ENCODE results near the gene TARM1. TPM values are rescaled to one million over a fixed set of nuclear protein-coding genes. Genes with fewer than 3 reads are reported as not detected.

TARM1 gene
- total and polyA plus RNA-seq, 2 of the 4 experiments (the other 2 are of a cell fraction) = not detected

DNA sequence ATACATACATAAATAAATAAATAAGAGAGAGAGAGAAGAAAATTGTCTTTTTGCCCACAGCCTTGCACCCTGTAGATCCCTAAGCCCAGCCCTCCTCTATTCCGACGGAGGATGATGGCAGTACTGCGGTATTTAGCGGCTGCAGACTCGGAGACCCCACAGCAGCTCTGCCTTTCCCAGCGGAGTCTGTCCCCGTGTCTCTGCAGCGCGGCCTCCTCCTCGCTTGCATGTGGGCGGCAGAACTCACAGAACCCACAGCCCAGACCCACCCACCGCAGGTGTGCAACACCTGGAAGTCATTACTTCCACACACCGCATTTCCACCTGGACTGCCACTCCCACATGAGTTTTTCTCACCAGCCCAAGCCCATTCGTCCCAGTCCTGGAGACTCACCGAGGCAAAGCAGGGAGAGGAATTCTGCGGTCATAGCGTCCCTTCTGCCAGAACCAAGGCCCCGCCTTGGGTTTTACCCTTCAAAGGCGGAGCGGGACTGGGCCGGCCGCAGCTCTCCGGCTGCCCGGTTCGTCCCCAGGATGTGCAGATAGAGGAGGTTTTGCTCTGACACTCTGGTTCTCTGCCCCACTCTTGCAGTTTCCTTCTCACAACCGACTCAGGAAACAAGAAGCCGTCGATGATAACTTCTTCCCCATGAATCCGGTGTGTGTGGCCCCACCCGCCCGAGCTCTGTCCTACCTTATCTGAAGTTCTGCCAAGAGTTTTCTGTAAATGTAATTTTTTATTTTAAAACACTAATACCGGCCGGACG lies 17.6 kb downstream of the TARM1 start, which contains the start of gene VSTM1:
Gene VSTM1 (minus strand): TSS at position 548 of the 767 bp plus-strand sequence. CDS start 120 bp downstream, at position 428.
- H2BK15ac ChIP-seq (ENCODE audit: low read depth, low read length) = no peak within 1 kb of the TSS

More for the DNA sequence above, 17.6 kb downstream of the TARM1 start, which contains the start of gene VSTM1:
- Histone ChIP-seq H4K91ac (ENCODE audit: insufficient read depth, low read depth, low read length) (no peak within 1 kb of the TSS), H3K4me1 (ENCODE audit: control insufficient read depth, insufficient read depth, low read length) (no peaks in the 10 kb centered on the region), H3K4ac (ENCODE audit: low read depth, low read length) (no peak within 1 kb of the TSS), H4K20me1 (ENCODE audit: insufficient read depth, low read length) (no peaks in the 10 kb centered on the region), H2AK9ac (replicated peaks; ENCODE audit: low read depth, low read length, poor library complexity) (no peak within 1 kb of the TSS), H3K9ac (ENCODE audit: low read depth, low read length) (no peak within 1 kb of the TSS), H2AFZ (replicated peaks; ENCODE audit: low read length, poor library complexity) (no peak within 1 kb of the TSS), H3K27me3 (ENCODE audit: control insufficient read depth, insufficient read depth, low read length) (no peaks in the 10 kb centered on the region), H3K9me3 (ENCODE audit: control insufficient read depth, insufficient read depth, low read length) (0 out of 2 replicates have a peak, but pooled peaks cover 3% of the 10 kb centered on the region), H4K5ac (ENCODE audit: low read depth, low read length) (no peak within 1 kb of the TSS), H3K56ac (ENCODE audit: extremely low read depth, insufficient read depth, low read length) (no peak within 1 kb of the TSS; the same call in 1 of the 2 replicates), H2BK120ac (ENCODE audit: low read depth, low read length) (no peak within 1 kb of the TSS), H3K27ac (ENCODE audit: insufficient read depth, low read length) (no peak within 1 kb of the TSS), H3K4me2 (ENCODE audit: low read depth, low read length) (no peak within 1 kb of the TSS), H3K18ac (ENCODE audit: low read depth, low read length) (no peak within 1 kb of the TSS), H3K36me3 (ENCODE audit: control insufficient read depth, insufficient read depth, low read length) (no peaks in the 10 kb centered on the region), H3K79me1 (ENCODE audit: low read depth in 1 of 2, low read length in 2 of 2) (no peaks in the 10 kb centered on the region), H3K9me1 (ENCODE audit: insufficient read depth, low read length) (no peaks in the 10 kb centered on the region), H3K23ac (ENCODE audit: low read depth, low read length) (no peak within 1 kb of the TSS), H4K8ac (ENCODE audit: low read depth in 2 of 2, low read length in 2 of 2) (no peak within 1 kb of the TSS), H3K14ac (replicated peaks; ENCODE audit: low read depth, low read length) (no peak within 1 kb of the TSS), H2BK20ac (ENCODE audit: low read depth, low read length) (no peak within 1 kb of the TSS), H3K4me3 (ENCODE audit: insufficient read depth, low read depth, low read length) (no peak within 1 kb of the TSS), H2BK5ac (ENCODE audit: low read depth, low read length, poor library complexity, severe bottlenecking) (no peak within 1 kb of the TSS), H2AK5ac (ENCODE audit: low read depth, low read length) (no peak within 1 kb of the TSS)
- ATAC-seq (ENCODE audit: low read depth) (no peak), DNase-seq (no peak)
- dilution Hi-C loops (cut with HindIII; ENCODE audit: low sequenced_read_pairs, unreplicated experiment) = no loop called here
- intact Hi-C loops (cut with micrococcal nuclease) = no loop called here
- ChIA-PET CTCF (no interaction called here), POLR2A (ENCODE audit: unreplicated experiment) (no interaction called here)
- TF ChIP-seq CHD1 (IDR thresholded peaks at IDR 0.05; ENCODE audit: low read depth, low read length) = no peak
- TF ChIP-seq RAD21 (IDR thresholded peaks at IDR 0.05; ENCODE audit: low read length) = no peak
- TF ChIP-seq RFX5 (IDR thresholded peaks at IDR 0.05; ENCODE audit: low read depth, low read length) = no peak
- TF ChIP-seq, protein P1, sequence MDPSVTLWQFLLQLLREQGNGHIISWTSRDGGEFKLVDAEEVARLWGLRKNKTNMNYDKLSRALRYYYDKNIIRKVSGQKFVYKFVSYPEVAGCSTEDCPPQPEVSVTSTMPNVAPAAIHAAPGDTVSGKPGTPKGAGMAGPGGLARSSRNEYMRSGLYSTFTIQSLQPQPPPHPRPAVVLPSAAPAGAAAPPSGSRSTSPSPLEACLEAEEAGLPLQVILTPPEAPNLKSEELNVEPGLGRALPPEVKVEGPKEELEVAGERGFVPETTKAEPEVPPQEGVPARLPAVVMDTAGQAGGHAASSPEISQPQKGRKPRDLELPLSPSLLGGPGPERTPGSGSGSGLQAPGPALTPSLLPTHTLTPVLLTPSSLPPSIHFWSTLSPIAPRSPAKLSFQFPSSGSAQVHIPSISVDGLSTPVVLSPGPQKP (IDR thresholded peaks at IDR 0.05; ENCODE audit: borderline replicate concordance, low read depth, low read length) = no peak
- TF ChIP-seq, protein P2, sequence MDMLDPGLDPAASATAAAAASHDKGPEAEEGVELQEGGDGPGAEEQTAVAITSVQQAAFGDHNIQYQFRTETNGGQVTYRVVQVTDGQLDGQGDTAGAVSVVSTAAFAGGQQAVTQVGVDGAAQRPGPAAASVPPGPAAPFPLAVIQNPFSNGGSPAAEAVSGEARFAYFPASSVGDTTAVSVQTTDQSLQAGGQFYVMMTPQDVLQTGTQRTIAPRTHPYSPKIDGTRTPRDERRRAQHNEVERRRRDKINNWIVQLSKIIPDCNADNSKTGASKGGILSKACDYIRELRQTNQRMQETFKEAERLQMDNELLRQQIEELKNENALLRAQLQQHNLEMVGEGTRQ (IDR thresholded peaks at IDR 0.05; ENCODE audit: low read depth, low read length) = no peak
- TF ChIP-seq POLR2A (IDR thresholded peaks at IDR 0.05; ENCODE audit: low read depth, low read length) = no peak
- no peak for TF ChIP-seq MAFK (IDR thresholded peaks at IDR 0.05; ENCODE audit: low read depth, low read length)
- TF ChIP-seq FOS (IDR thresholded peaks at IDR 0.05; ENCODE audit: low read depth, low read length) = no peak
- TF ChIP-seq MXI1 (IDR thresholded peaks at IDR 0.05; ENCODE audit: borderline replicate concordance, low read depth, low read length) = no peak
- TF ChIP-seq NFE2L2 (IDR thresholded peaks at IDR 0.05; ENCODE audit: low read depth, low read length) = no peak
- no peak for TF ChIP-seq MAZ (IDR thresholded peaks at IDR 0.05; ENCODE audit: borderline replicate concordance, low read depth, low read length)
- TF ChIP-seq, protein P3, sequence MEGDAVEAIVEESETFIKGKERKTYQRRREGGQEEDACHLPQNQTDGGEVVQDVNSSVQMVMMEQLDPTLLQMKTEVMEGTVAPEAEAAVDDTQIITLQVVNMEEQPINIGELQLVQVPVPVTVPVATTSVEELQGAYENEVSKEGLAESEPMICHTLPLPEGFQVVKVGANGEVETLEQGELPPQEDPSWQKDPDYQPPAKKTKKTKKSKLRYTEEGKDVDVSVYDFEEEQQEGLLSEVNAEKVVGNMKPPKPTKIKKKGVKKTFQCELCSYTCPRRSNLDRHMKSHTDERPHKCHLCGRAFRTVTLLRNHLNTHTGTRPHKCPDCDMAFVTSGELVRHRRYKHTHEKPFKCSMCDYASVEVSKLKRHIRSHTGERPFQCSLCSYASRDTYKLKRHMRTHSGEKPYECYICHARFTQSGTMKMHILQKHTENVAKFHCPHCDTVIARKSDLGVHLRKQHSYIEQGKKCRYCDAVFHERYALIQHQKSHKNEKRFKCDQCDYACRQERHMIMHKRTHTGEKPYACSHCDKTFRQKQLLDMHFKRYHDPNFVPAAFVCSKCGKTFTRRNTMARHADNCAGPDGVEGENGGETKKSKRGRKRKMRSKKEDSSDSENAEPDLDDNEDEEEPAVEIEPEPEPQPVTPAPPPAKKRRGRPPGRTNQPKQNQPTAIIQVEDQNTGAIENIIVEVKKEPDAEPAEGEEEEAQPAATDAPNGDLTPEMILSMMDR (conservative IDR thresholded peaks at IDR 0.05; ENCODE audit: low read depth, low read length) = no peak
- no peak for TF ChIP-seq RCOR1 (IDR thresholded peaks at IDR 0.05; ENCODE audit: insufficient replicate concordance, low read length)
- TF ChIP-seq BHLHE40 (IDR thresholded peaks at IDR 0.05; ENCODE audit: low read depth, low read length) = no peak
- TF ChIP-seq SMC3 (IDR thresholded peaks at IDR 0.05; ENCODE audit: low read depth, low read length) = no peak
- TF ChIP-seq CEBPB (IDR thresholded peaks at IDR 0.05; ENCODE audit: low read depth, low read length) = no peak
- 76% methylated on average over 8 of the region's 34 CpGs; no CpG with 5 or more reads in 1 of the 2 experiments for WGBS, 2 experiments (ENCODE audit: extremely low coverage in 2 of 2, insufficient read length in 1 of 2)
- in situ Hi-C loops (cut with MboI; ENCODE audit: low sequenced_read_pairs) = no loop called here
- no TSS peak for BruUV-seq (replicated peaks)

All from IMR-90 (cell line).